SJCRH30 (cell line): Measurements from ENCODE around the gene NR4A2. TPM values are rescaled to one million over a fixed set of nuclear protein-coding genes. Genes with fewer than 3 reads are reported as not detected.

ENCODE experiments used
- DNase-seq, 2 experiments: peaks; one replicate each; pipeline ENCODE4 v3.0.0-alpha.2; 2015 to 2020
- H3K27ac ChIP-seq: fragments of 250-450 bp; sonication (Bioruptor Pico); 2 replicates; pipeline ENCODE4 v1.5.1; 2020; ENCODE audit warnings: mild to moderate bottlenecking, moderate library complexity
- H3K27me3 ChIP-seq: fragments of 250-450 bp; sonication (Bioruptor Pico); 2 replicates; pipeline ENCODE4 v1.5.1; 2020; ENCODE audit warnings: mild to moderate bottlenecking, moderate library complexity
- H3K36me3 ChIP-seq: fragments of 250-450 bp; sonication (Bioruptor Pico); 2 replicates; pipeline ENCODE4 v1.5.1; 2020; ENCODE audit warnings: mild to moderate bottlenecking, moderate library complexity
- H3K4me1 ChIP-seq: fragments of 250-450 bp; sonication (Bioruptor Pico); 2 replicates; pipeline ENCODE4 v1.5.1; 2020; ENCODE audit warnings: mild to moderate bottlenecking, moderate library complexity
- H3K4me3 ChIP-seq: fragments of 250-450 bp; sonication (Bioruptor Pico); 2 replicates; pipeline ENCODE4 v1.5.1; 2020; ENCODE audit warnings: mild to moderate bottlenecking, moderate library complexity
- H3K9me3 ChIP-seq: fragments of 250-450 bp; sonication (Bioruptor Pico); replicated peaks from 2 replicates; pipeline ENCODE4 v1.5.1; 2020; ENCODE audit warnings: mild to moderate bottlenecking, moderate library complexity
- total RNA-seq: library from RNA; depleted of rRNA; stranded (reverse); fragments of >200 nt; shearing (Covaris generic); gene quantifications from 2 replicates; pipeline ENCODE4 v1.2.3, GENCODE V29; 2014

Gene NR4A2
- total RNA-seq, 1 experiment from 2014 or later: 0.51 TPM

- Histone ChIP-seq H3K9me3 (no peaks in the 10 kb centered on the region), H3K4me3 (peak overlapping the region; percentile 71), H3K36me3 (no peaks in the 10 kb centered on the region), H3K27ac (peak overlapping the region; percentile 1; the same call in 1 of the 2 replicates), H3K27me3 (no peaks in the 10 kb centered on the region), H3K4me1 (peaks cover 6% of the 10 kb centered on the region)
- DNase-seq: peak; percentile 31 to 62
Measured at GRCh38 chr2:156331572-156332283, 793 bp downstream of the NR4A2 start.

- no peak for DNase-seq
- no peak overlapping the region for H3K4me3 ChIP-seq
- no peak overlapping the region for H3K27ac ChIP-seq
- no peaks in the 10 kb centered on the region for H3K4me1 ChIP-seq
- no peaks in the 10 kb centered on the region for H3K9me3 ChIP-seq
- H3K27me3 ChIP-seq: no peaks in the 10 kb centered on the region
- H3K36me3 ChIP-seq: no peaks in the 10 kb centered on the region
Measured at GRCh38 chr2:156329927-156330726, 2.4 kb downstream of the NR4A2 start.

- no peak overlapping the region for H3K4me3 ChIP-seq
- no peak overlapping the region for H3K27ac ChIP-seq
- H3K36me3 ChIP-seq: no peaks in the 10 kb centered on the region
- no peaks in the 10 kb centered on the region for H3K9me3 ChIP-seq
- no peaks in the 10 kb centered on the region for H3K4me1 ChIP-seq
- no peaks in the 10 kb centered on the region for H3K27me3 ChIP-seq
- no peak for DNase-seq
Measured at GRCh38 chr2:156329031-156329926, 3.2 kb downstream of the NR4A2 start.

- no peak overlapping the region for H3K27ac ChIP-seq
- DNase-seq: no peak
- no peaks in the 10 kb centered on the region for H3K27me3 ChIP-seq
- H3K4me1 ChIP-seq: no peaks in the 10 kb centered on the region
- H3K4me3 ChIP-seq: no peak overlapping the region
- H3K36me3 ChIP-seq: no peaks in the 10 kb centered on the region
- no peaks in the 10 kb centered on the region for H3K9me3 ChIP-seq
Measured at GRCh38 chr2:156327835-156328695, 4.5 kb downstream of the NR4A2 start.

GRCh38 chr2:156326526-156327095 lies 5.9 kb downstream of the NR4A2 start:
- Histone ChIP-seq H3K36me3 (no peaks in the 10 kb centered on the region), H3K4me3 (no peak overlapping the region), H3K27ac (no peak overlapping the region), H3K27me3 (no peaks in the 10 kb centered on the region), H3K4me1 (no peaks in the 10 kb centered on the region), H3K9me3 (no peaks in the 10 kb centered on the region)
- no peak for DNase-seq

GRCh38 chr2:156325688-156326525 lies 6.6 kb downstream of the NR4A2 start:
- DNase-seq: no peak
- H3K27me3 ChIP-seq: no peaks in the 10 kb centered on the region
- H3K4me3 ChIP-seq: no peak overlapping the region
- no peaks in the 10 kb centered on the region for H3K36me3 ChIP-seq
- H3K27ac ChIP-seq: no peak overlapping the region
- no peaks in the 10 kb centered on the region for H3K4me1 ChIP-seq
- H3K9me3 ChIP-seq: no peaks in the 10 kb centered on the region

- Histone ChIP-seq H3K4me1 (no peaks in the 10 kb centered on the region), H3K27me3 (no peaks in the 10 kb centered on the region), H3K27ac (no peak overlapping the region), H3K4me3 (no peak overlapping the region), H3K9me3 (no peaks in the 10 kb centered on the region), H3K36me3 (no peaks in the 10 kb centered on the region)
- DNase-seq: no peak
Measured at GRCh38 chr2:156323754-156324153, 8.8 kb downstream of the NR4A2 start.

GRCh38 chr2:156322686-156323231 lies 9.8 kb downstream of the NR4A2 start:
- H3K36me3 ChIP-seq: no peaks in the 10 kb centered on the region
- DNase-seq: no peak
- no peaks in the 10 kb centered on the region; the same call in 1 of the 2 replicates for H3K4me1 ChIP-seq
- H3K9me3 ChIP-seq: no peaks in the 10 kb centered on the region
- H3K4me3 ChIP-seq: no peak overlapping the region
- H3K27me3 ChIP-seq: no peaks in the 10 kb centered on the region
- H3K27ac ChIP-seq: no peak overlapping the region

- no peak for DNase-seq
- no peaks in the 10 kb centered on the region for H3K27me3 ChIP-seq
- no peaks in the 10 kb centered on the region for H3K36me3 ChIP-seq
- H3K9me3 ChIP-seq: no peaks in the 10 kb centered on the region
- no peak overlapping the region for H3K4me3 ChIP-seq
- H3K4me1 ChIP-seq: no peaks in the 10 kb centered on the region; the same call in 1 of the 2 replicates
- no peak overlapping the region for H3K27ac ChIP-seq
Measured at GRCh38 chr2:156322051-156322685, 10.4 kb downstream of the NR4A2 start.

- H3K36me3 ChIP-seq: no peaks in the 10 kb centered on the region
Measured at GRCh38 chr2:156321243-156321904, 11.1 kb downstream of the NR4A2 start.

GRCh38 chr2:156320486-156321098 lies 11.9 kb downstream of the NR4A2 start:
- Histone ChIP-seq H3K27me3 (no peaks in the 10 kb centered on the region), H3K36me3 (no peaks in the 10 kb centered on the region), H3K9me3 (no peaks in the 10 kb centered on the region), H3K4me1 (no peaks in the 10 kb centered on the region; the same call in 1 of the 2 replicates), H3K27ac (no peak overlapping the region), H3K4me3 (no peak overlapping the region)
- no peak for DNase-seq

More at GRCh38 chr2:156321243-156321904, 11.1 kb downstream of the NR4A2 start:
- no peaks in the 10 kb centered on the region for H3K9me3 ChIP-seq
- H3K27ac ChIP-seq: no peak overlapping the region
- no peaks in the 10 kb centered on the region; the same call in 1 of the 2 replicates for H3K4me1 ChIP-seq
- DNase-seq: no peak
- H3K27me3 ChIP-seq: no peaks in the 10 kb centered on the region
- no peak overlapping the region for H3K4me3 ChIP-seq
